Measurements from ENCODE around the gene DNAJB5.

DNAJB5 gene

DNA sequence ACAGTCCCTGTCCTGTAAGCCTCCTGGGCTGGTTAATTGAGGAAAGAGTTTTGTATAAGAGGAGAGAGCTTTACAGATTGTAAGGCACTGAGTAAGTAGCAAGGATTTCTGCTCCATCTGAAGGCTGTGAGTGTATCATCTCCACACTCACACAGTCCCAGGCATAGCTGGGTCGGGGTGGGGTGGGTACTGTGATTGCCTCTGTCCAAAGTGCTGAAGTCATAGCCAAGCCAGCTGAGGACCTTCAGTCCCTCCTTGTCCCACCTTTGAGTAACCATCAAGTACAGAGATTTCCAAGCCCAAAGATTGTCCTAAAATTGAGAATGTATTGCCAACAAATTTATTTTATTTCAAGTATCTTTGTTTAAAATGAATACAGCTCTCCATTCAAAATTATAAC is 5.5 kb upstream of the DNAJB5 start:
- DNase-seq (ENCODE audit: low read depth), result no peak

- DNase-seq (ENCODE audit: low read depth), result peak; percentile 45
Measured at GRCh38 chr9:34985311-34985899, 4.1 kb upstream of the DNAJB5 start.

GRCh38 chr9:34986540-34987047 is 3.0 kb upstream of the DNAJB5 start:
- DNase-seq (ENCODE audit: low read depth), result no peak

- DNase-seq (ENCODE audit: low read depth), result no peak
Measured at GRCh38 chr9:34987160-34987901, 2.2 kb upstream of the DNAJB5 start.

- DNase-seq (ENCODE audit: low read depth), result no peak
Measured at GRCh38 chr9:34988218-34989002, 1.1 kb upstream of the DNAJB5 start.

DNA sequence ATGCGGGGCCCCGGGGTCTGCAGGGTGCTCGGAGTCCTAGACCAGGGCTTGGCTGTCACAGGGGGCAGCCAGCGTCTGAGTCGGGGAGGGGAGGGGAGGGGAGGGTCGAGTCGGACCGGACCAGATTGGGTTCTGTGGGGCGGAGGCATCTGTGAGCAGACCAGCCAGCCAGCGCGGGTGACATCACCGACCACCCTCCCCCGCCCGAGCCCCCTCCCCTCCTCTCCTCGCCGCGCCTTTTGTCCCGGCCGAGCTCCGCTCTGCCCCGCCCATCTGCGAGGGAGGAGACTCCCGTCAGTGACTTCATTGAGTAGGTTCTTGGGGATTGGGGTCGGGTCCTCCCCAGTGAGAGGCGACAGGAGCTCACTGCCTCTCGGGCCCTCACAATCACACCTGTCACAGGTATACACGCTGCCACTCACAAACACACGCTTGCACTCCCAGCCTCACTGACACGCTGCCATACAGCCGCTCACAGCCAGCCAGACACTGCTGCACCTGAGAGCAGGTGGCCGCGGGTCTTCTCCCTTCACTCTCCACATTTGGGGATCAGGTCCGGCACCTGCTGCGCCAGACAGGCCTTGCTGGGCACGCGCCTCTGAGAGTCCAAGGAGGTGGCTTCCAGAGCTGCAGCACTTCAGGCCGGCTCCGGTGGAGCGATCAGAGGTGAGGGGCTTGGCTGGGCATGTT is 546 bp downstream of the DNAJB5 start:
- no peak for DNase-seq (ENCODE audit: low read depth)

- no peak for DNase-seq (ENCODE audit: low read depth)
Measured at GRCh38 chr9:34990908-34991606, 1.5 kb downstream of the DNAJB5 start.

DNA sequence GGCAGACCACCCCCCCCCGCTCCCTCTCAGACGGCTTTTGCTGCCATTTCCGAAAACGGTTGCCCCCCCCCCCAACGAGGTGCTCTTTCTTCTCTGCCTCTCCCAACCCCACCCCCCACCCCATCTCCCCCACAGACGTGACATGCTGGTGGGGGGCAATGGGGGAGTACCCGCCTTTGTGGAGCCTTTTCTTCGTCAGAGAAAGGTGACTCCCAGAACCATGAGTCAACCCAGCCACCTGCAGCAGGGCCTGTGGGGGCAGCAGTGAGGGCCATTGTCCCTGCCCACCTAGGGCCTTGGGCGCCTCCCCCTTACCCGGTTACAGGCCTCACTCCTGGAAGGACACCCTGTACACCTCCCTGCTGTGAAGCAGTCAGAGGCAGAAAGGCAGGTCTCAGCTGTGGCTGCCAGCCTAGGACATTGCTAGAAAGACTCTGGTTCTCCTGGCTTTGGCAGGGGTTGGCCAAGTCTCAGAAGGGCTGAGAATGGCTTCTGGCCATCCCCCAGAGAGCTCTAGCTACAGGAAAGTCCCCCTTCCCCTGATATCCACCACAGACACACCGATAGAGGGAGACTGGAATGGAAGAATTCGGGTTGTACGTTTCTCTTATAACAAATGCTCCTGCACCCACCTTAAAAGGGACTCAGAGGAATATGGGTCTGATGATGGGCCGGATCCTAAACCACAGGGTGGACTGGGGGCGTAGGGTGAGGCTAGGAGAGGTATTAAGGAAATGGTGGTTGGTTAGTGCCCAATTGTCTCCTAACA is 2.2 kb downstream of the DNAJB5 start:
- no peak for DNase-seq (ENCODE audit: low read depth)

DNA sequence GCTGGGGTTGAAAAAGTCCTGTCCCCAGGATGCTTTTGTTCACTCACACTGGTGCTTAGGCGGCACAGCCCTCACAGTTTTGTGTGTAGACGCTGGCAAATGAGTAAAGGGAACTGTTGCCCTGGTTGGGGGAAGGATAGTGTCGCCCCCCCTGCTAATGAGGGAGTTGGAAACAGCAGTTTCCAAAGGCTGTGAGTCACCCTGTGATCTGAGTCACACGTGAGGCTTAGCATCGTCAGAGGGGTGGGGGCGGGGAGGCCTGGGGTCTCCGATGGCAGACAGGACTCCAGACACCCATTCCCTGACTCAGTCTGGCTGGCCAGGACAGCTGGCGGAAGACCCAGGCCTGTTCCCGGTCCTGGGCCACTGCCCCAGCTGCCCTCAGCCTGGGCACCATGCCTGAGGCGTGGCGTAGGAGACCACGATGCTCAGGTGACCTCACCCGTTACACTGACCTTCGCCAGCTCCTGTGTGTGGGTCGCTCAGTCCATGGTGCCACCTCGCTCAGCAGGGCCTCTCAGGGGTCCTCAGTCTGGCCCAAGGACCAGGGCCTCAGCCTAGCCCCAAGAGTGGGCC is 2.9 kb downstream of the DNAJB5 start:
- DNase-seq (ENCODE audit: low read depth), result no peak

DNA sequence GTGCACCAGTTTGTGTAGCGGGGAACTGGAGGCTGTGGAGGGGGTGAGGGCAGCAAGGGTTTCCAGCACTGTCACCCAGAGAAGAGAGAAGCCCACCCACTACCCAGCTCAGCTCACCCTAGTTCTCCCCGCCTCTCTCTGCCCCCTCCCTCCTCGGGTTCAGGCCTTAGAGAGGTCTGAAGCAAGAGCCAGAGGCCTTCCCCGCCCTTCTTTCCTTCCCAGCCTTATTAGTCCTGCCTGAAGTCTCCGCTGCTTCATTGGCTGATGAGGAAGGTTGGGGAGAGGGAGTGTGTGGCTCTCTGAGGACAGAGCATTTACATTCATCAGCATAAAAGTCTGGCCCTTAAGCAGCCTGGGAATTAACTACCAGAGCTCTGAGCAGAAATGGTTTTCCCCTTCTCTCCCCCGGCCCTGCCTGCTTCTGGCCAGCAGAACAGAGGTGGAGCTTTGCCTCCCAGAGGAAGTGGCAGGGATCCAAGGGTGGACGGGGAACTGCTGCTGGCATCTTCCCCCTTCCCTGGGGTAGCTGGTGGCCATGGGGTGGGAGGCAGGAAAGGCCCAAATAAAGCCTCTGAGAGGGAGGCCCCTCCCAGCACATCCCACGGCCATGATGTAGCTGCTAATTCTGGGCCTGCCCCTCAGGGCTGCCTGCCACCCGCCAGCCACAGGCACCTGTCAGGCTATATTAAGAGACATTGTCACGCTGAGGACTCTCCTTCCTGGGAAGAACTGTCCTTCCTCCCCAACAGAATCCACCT is 4.1 kb downstream of the DNAJB5 start:
- DNase-seq (ENCODE audit: low read depth), result no peak

GRCh38 chr9:34994260-34994899 is 4.8 kb downstream of the DNAJB5 start:
- no peak for DNase-seq (ENCODE audit: low read depth)

- DNase-seq (ENCODE audit: low read depth), result no peak
Measured at GRCh38 chr9:34994900-34995669, 5.5 kb downstream of the DNAJB5 start.

GRCh38 chr9:34995670-34996060 is 6.1 kb downstream of the DNAJB5 start:
- no peak for DNase-seq (ENCODE audit: low read depth)

- DNase-seq (ENCODE audit: low read depth), result no peak
Measured at GRCh38 chr9:34996181-34996904, 6.8 kb downstream of the DNAJB5 start.

DNA sequence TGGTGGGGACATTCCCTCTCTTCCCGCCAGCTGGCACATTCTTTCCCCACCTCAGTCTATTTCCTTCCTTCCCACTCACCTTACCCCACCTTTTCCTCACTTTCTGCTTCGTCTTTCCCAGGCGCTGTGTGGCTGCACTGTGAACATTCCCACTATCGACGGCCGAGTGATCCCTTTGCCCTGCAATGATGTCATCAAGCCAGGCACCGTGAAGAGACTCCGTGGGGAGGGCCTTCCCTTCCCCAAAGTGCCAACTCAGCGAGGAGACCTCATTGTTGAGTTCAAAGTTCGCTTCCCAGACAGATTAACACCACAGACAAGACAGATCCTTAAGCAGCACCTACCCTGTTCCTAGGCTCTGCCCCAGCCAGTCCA is 7.3 kb downstream of the DNAJB5 start:
- DNase-seq (ENCODE audit: low read depth), result no peak

GRCh38 chr9:34997379-34997781 is 7.8 kb downstream of the DNAJB5 start:
- no peak for DNase-seq (ENCODE audit: low read depth)

DNA sequence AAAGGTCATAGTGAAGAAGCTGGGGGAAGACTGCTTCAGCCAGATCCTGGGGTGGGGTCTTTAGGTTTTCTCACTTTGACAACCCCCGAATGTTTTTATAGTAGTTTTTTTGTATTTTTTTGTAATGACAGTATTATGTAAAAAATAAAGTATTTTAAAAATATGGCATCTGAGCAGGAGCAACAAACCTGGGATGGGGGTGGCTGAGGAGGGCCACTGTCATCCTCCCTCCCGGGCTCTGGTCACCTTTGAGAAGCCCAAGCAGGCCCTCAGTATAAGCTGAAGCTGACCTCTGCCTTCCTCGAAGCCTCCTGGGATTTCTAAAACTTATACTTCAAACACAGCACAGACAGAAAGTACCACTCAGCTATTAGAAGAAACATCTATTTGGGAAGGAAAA is 8.7 kb downstream of the DNAJB5 start:
- DNase-seq (ENCODE audit: low read depth), result no peak

GRCh38 chr9:34999576-34999975 is 10.0 kb downstream of the DNAJB5 start:
- no peak for DNase-seq (ENCODE audit: low read depth)

All from stimulated activated CD8-positive, alpha-beta memory T cell treated with anti-CD3 and anti-CD28 coated beads, Interleukin-12 subunit alpha, Interleukin-12 subunit beta, amount 100 ng/mL, for 1 hour (primary cell).